Measurements from ENCODE around the gene NKTR. TPM values are rescaled to one million over a fixed set of nuclear protein-coding genes. Genes with fewer than 3 reads are reported as not detected.

NKTR gene
- total RNA-seq, 6 experiments from 2014 or later, result 21.9 to 35.2 (median 28.4) TPM

DNA sequence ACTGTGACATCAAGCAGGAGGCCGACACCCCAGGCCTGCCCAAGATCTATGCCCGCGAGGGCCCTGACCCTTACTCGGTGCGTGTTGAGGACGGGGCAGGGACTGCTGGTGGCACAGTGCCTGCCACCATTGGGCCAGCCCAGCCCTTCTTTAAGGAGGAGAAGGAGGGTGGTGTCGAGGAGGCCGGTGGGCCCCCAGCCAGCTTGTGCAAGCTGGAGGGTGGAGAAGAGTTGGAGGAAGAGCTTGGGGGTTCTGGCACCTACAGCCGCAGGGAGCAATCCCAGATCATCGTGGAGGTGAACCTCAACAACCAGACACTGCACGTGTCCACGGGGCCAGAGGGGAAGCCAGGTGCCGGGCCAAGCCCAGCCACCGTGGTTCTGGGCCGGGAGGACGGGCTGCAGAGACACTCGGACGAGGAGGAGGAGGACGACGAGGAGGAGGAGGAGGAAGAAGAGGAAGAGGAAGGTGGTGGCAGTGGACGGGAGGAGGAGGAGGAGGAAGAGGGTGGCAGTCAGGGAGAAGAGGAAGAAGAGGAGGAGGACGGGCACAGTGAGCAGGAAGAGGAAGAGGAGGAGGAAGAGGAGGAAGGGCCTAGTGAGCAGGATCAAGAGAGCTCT lies 58.4 kb downstream of the NKTR start:
- Histone ChIP-seq H3K36me3 (no peaks in the 10 kb centered on the region), H3K4me1 (peaks cover 0 to under 1% (median 0%) of the 10 kb centered on the region in 4 donors), H3K27me3 (no peaks in the 10 kb centered on the region), H3K9me3 (no peaks in the 10 kb centered on the region), H3K4me3 (no peak overlapping the region), H3K27ac (no peak overlapping the region)
- TF ChIP-seq, protein P1, sequence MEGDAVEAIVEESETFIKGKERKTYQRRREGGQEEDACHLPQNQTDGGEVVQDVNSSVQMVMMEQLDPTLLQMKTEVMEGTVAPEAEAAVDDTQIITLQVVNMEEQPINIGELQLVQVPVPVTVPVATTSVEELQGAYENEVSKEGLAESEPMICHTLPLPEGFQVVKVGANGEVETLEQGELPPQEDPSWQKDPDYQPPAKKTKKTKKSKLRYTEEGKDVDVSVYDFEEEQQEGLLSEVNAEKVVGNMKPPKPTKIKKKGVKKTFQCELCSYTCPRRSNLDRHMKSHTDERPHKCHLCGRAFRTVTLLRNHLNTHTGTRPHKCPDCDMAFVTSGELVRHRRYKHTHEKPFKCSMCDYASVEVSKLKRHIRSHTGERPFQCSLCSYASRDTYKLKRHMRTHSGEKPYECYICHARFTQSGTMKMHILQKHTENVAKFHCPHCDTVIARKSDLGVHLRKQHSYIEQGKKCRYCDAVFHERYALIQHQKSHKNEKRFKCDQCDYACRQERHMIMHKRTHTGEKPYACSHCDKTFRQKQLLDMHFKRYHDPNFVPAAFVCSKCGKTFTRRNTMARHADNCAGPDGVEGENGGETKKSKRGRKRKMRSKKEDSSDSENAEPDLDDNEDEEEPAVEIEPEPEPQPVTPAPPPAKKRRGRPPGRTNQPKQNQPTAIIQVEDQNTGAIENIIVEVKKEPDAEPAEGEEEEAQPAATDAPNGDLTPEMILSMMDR (IDR thresholded peaks at IDR 0.05), result no peak
- no peak for TF ChIP-seq POLR2A (IDR thresholded peaks at IDR 0.05)
- ATAC-seq (no peak), DNase-seq (no peak)
- intact Hi-C loops (cut with DNase I), result no loop called here
- WGBS (ENCODE audit: insufficient coverage, low coverage, low lambda C conversion rate, missing lambda C conversion rate), result 63% methylated on average over 14 of the region's 22 CpGs

DNA sequence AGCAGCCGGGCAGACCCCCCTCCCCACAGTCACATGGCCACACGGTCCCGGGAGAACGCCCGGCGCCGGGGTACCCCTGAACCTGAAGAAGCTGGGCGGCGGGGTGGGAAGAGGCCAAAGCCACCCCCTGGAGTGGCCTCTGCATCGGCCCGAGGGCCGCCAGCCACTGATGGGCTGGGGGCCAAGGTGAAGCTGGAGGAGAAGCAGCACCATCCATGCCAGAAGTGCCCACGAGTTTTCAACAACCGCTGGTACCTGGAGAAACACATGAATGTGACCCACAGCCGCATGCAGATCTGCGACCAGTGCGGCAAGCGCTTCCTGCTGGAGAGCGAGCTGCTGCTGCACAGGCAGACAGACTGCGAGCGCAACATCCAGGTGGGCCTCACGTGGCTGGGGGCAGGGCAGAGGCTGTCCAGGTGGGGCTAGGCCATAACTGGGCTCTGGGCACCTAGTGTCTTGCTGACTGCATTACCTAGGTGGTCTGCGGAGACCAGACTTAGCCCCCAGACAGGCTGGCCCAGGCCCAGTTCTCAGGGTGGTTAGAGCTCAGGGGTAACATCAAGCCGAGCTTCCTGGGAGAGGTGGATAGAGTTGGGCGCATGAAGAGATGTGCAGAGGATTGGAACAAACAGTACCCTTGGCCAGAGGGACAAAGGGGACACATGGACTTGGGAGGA lies 59.1 kb downstream of the NKTR start:
- ATAC-seq (no peak), DNase-seq (no peak)
- Histone ChIP-seq H3K4me1 (no peaks in the 10 kb centered on the region), H3K36me3 (no peaks in the 10 kb centered on the region), H3K27ac (no peak overlapping the region), H3K9me3 (no peaks in the 10 kb centered on the region), H3K27me3 (no peaks in the 10 kb centered on the region), H3K4me3 (no peak overlapping the region)
- 88% methylated on average over 8 of the region's 25 CpGs for WGBS (ENCODE audit: insufficient coverage, low coverage, low lambda C conversion rate, missing lambda C conversion rate)
- intact Hi-C loops (cut with DNase I), result no loop called here
- TF ChIP-seq, protein P1 (IDR thresholded peaks at IDR 0.05), result no peak
- TF ChIP-seq POLR2A (IDR thresholded peaks at IDR 0.05), result no peak

DNA sequence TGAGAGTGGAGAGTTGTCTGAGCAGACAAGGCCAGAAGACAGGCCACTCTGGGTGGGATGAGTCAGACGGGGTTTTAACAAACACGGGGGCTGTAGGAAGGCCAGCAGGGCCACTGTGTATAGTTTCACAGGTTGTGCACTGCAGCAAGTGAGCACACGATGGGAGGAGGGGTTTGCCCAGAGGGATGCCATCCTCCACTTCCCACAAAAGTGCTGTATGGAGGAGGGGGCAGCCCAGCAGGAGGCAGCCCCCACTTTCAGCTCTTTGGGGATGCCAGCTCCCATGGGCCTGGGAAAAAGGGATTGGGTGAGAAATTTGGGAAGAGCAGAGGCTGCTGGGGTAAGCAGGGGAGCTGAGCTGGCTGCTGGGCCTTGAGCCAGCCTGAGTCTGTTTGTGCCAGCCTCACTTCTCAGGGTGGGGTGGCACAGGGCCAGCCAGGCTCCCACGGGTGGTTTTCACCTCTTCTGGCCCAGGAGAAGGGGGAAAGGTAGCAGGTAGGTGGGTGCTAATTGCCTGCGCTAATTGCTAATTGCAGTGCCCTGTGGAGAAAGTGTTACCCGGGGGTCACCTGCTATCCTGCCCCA lies 59.7 kb downstream of the NKTR start:
- no peak for ATAC-seq
- intact Hi-C loops (cut with DNase I), result no loop called here
- no peaks in the 10 kb centered on the region for H3K36me3 ChIP-seq
- H3K27ac ChIP-seq, result no peak overlapping the region
- WGBS (ENCODE audit: insufficient coverage, low coverage, low lambda C conversion rate, missing lambda C conversion rate), result 67% methylated on average over 3 of the region's 6 CpGs
- H3K4me3 ChIP-seq, result no peak overlapping the region
- no peak for TF ChIP-seq POLR2A (IDR thresholded peaks at IDR 0.05)
- TF ChIP-seq, protein P1 (IDR thresholded peaks at IDR 0.05), result no peak
- no peaks in the 10 kb centered on the region for H3K9me3 ChIP-seq
- no peaks in the 10 kb centered on the region for H3K4me1 ChIP-seq
- H3K27me3 ChIP-seq, result no peaks in the 10 kb centered on the region
- no peak for DNase-seq

DNA sequence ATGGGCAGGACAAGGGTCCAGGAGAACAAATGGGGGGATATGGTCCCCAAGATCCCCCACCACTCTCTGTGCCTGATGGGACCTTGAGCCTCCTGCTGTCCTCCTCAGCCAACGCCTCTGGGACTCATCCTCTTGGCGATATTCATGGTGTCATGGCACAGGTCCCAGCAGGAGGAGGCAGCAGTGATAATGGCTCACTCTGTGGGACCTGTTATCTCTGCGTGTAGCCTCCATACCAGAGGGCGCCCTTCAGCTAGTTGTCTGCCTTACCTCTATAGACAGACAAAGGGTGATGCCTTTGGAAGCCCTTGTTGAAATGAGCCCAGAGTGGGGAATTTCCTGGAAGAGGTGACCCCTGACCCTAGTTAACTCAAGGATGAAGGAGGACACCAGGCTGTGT lies 60.4 kb downstream of the NKTR start:
- Histone ChIP-seq H3K4me1 (no peaks in the 10 kb centered on the region), H3K4me3 (no peak overlapping the region), H3K36me3 (no peaks in the 10 kb centered on the region), H3K27ac (no peak overlapping the region), H3K9me3 (no peaks in the 10 kb centered on the region), H3K27me3 (no peaks in the 10 kb centered on the region)
- intact Hi-C loops (cut with DNase I), result no loop called here
- WGBS (ENCODE audit: insufficient coverage, low coverage, low lambda C conversion rate, missing lambda C conversion rate), result no CpG with 5 or more reads among the region's 4 CpGs
- DNase-seq (no peak), ATAC-seq (no peak)
- TF ChIP-seq, protein P1 (IDR thresholded peaks at IDR 0.05), result no peak
- TF ChIP-seq POLR2A (IDR thresholded peaks at IDR 0.05), result no peak

Data from right lobe of liver (tissue), 6 donors.